CD14-positive monocyte (primary cell): ENCODE data around the gene ASTN2. TPM values are rescaled to one million over a fixed set of nuclear protein-coding genes. Genes with fewer than 3 reads are reported as not detected.

ENCODE experiments used
- DNase-seq, 3 donors: peaks; one replicate each; pipeline ENCODE4 v3.0.0-alpha.2; 2011 to 2022
- H2AFZ ChIP-seq: 2 replicates; pipeline ENCODE4 v1.6.0; 2012; ENCODE audit warnings: mild to moderate bottlenecking, low read depth, low read length, inconsistent platforms; ENCODE audit not compliant: insufficient read depth, poor library complexity, severe bottlenecking
- H3K27ac ChIP-seq, 2 donors: 1 replicate in 1 of 2; 2 replicates in 1 of 2; pipeline ENCODE4 v1.5.1; 2012 to 2013; ENCODE audit warnings: low read length in 2 of 2, control low read depth in 1 of 2, inconsistent platforms in 1 of 2, low read depth in 1 of 2, mild to moderate bottlenecking in 1 of 2
- H3K27me3 ChIP-seq, 2 donors: one replicate each; pipeline versions ENCODE4 v1.6.0 to v1.6.1; 2011 to 2013; ENCODE audit warnings: low read length in 2 of 2; ENCODE audit not compliant: control insufficient read depth in 2 of 2, insufficient read depth in 2 of 2
- H3K36me3 ChIP-seq, 2 donors: replicated peaks in 1 of 2; 1 replicate in 1 of 2; 2 replicates in 1 of 2; pipeline versions ENCODE4 v1.5.1 to v1.6.1; 2012 to 2013; ENCODE audit warnings: low read length in 2 of 2, control low read depth in 1 of 2, inconsistent platforms in 1 of 2, mild to moderate bottlenecking in 1 of 2; ENCODE audit not compliant: insufficient read depth in 2 of 2, control insufficient read depth in 1 of 2
- H3K4me1 ChIP-seq, 2 donors: 1 replicate in 1 of 2; 2 replicates in 1 of 2; pipeline versions ENCODE4 v1.5.1 to v1.6.1; 2012 to 2013; ENCODE audit warnings: low read length in 2 of 2, control low read depth in 1 of 2, inconsistent platforms in 1 of 2, mild to moderate bottlenecking in 1 of 2, moderate library complexity in 1 of 2; ENCODE audit not compliant: insufficient read depth in 2 of 2, control insufficient read depth in 1 of 2
- H3K4me2 ChIP-seq: replicated peaks from 2 replicates; pipeline ENCODE3; 2012; ENCODE audit warnings: low read length, moderate library complexity, mild to moderate bottlenecking; ENCODE audit not compliant: poor library complexity, severe bottlenecking; ENCODE audit errors: extremely low read depth
- H3K4me3 ChIP-seq, 3 experiments: fragments of 200-600 bp in 1 of 3; sonication (generic) in 1 of 3; replicated peaks in 1 of 3; 1 replicate in 2 of 3; 2 replicates in 1 of 3; pipeline ENCODE4 v1.5.1; 2011 to 2013; ENCODE audit warnings: low read length in 3 of 3, mild to moderate bottlenecking in 3 of 3, control low read depth in 2 of 3, low read depth in 2 of 3, inconsistent platforms in 1 of 3, moderate library complexity in 1 of 3
- H3K79me2 ChIP-seq: 2 replicates; pipeline ENCODE4 v1.6.0; 2012; ENCODE audit warnings: mild to moderate bottlenecking, control low read depth, inconsistent platforms, low read length, moderate library complexity; ENCODE audit not compliant: insufficient read depth
- H3K9ac ChIP-seq: 2 replicates; pipeline ENCODE4 v1.6.0; 2017; ENCODE audit warnings: low read length, mild to moderate bottlenecking; ENCODE audit not compliant: insufficient read depth, poor library complexity, severe bottlenecking
- H3K9me3 ChIP-seq, 2 donors: replicated peaks in 1 of 2; 1 replicate in 1 of 2; 2 replicates in 1 of 2; pipeline versions ENCODE4 v1.5.1 to v1.6.1; 2012 to 2013; ENCODE audit warnings: low read length in 2 of 2, control low read depth in 1 of 2; ENCODE audit not compliant: control insufficient read depth in 1 of 2, insufficient read depth in 1 of 2
- H4K20me1 ChIP-seq: 2 replicates; pipeline ENCODE4 v1.6.0; 2012; ENCODE audit warnings: mild to moderate bottlenecking, low read length, control low read depth, moderate library complexity; ENCODE audit not compliant: insufficient read depth
- H3K27ac Mint-ChIP-seq, 7 donors: one replicate each; pipeline ENCODE4 v1.8.0; 2020; ENCODE audit warnings: mild to moderate bottlenecking in 7 of 7, mixed read lengths in 7 of 7, moderate library complexity in 6 of 7, inconsistent platforms in 2 of 7
- H3K27me3 Mint-ChIP-seq, 3 donors: one replicate each; pipeline ENCODE4 v1.8.0; 2021 to 2022; ENCODE audit warnings: low read depth in 3 of 3, mild to moderate bottlenecking in 3 of 3, mixed read lengths in 3 of 3, moderate library complexity in 3 of 3, inconsistent platforms in 1 of 3
- H3K36me3 Mint-ChIP-seq, 2 donors: one replicate each; pipeline ENCODE4 v1.8.0; 2020; ENCODE audit warnings: mixed read lengths in 2 of 2, inconsistent platforms in 1 of 2, mild to moderate bottlenecking in 1 of 2
- H3K4me1 Mint-ChIP-seq: one replicate; pipeline ENCODE4 v1.8.0; 2020; ENCODE audit warnings: mild to moderate bottlenecking, mixed read lengths
- H3K4me3 Mint-ChIP-seq, 2 donors: one replicate each; pipeline ENCODE4 v1.8.0; 2020; ENCODE audit warnings: mild to moderate bottlenecking in 2 of 2, mixed read lengths in 2 of 2, moderate library complexity in 1 of 2
- H3K9me3 Mint-ChIP-seq, 7 donors: one replicate each; pipeline ENCODE4 v1.8.0; 2020 to 2022; ENCODE audit warnings: mixed read lengths in 7 of 7, mild to moderate bottlenecking in 6 of 7, moderate library complexity in 6 of 7, inconsistent platforms in 2 of 7
- WGBS: methylation state at CpG from one replicate; pipeline ENCODE4 v1.1.5; 2013; ENCODE audit warnings: missing lambda C conversion rate; ENCODE audit not compliant: insufficient coverage; 5-methylcytosine and 5-hydroxymethylcytosine counted together
- intact Hi-C, 2 donors: fragments of 100-400 bp; cut with micrococcal nuclease; formaldehyde crosslinking; loops; one replicate each; pipeline versions ENCODE4 v1.15.0 to v1.15.1; 2023
- polyA plus RNA-seq, 3 donors: library from polyadenylated mRNA; depleted of rRNA in 1 of 3; unstranded in 2 of 3; stranded (reverse) in 1 of 3; fragments of 300-500 nt in 2 of 3; fragments of >200 nt in 1 of 3; fragmentation: Illumina TruSeq in 2 of 3; gene quantifications; 1 replicate in 2 of 3; 2 replicates in 1 of 3; pipeline ENCODE4 v1.2.3, GENCODE V29; 2012 to 2021
- TF ChIP-seq, protein P1 (sequence below): fragments of 200-600 bp; IDR thresholded peaks from one replicate; pipeline ENCODE4 v1.8.0; 2022; ENCODE audit warnings: antibody characterized with exemption, mild to moderate bottlenecking

ASTN2 gene
- polyA plus RNA-seq, 3 donors = not detected

GRCh38 chr9:117409321-117409720 lies 5.5 kb downstream of the ASTN2 start:
- Histone ChIP-seq H3K4me2 (no peak overlapping the region), H3K27me3 (peaks cover 14 to 38% of the 10 kb centered on the region in 2 donors), H3K36me3 (no peaks in the 10 kb centered on the region), H3K9ac (no peak overlapping the region), H3K9me3 (peaks cover 3 to 13% of the 10 kb centered on the region in 2 donors), H2AFZ (no peak overlapping the region), H3K79me2 (no peaks in the 10 kb centered on the region), H4K20me1 (no peaks in the 10 kb centered on the region), H3K27ac (no peak overlapping the region), H3K4me3 (no peak overlapping the region), H3K4me1 (no peaks in the 10 kb centered on the region)
- intact Hi-C loops = loop anchor here in 1 of 2 donors (5.0 kb wide), 1 partner anchor 672 kb away; no protein-coding TSS in a partner anchor
- Mint-ChIP-seq H3K36me3 (no peaks in the 10 kb centered on the region), H3K9me3 (peaks cover 0 to 13% (median 2%) of the 10 kb centered on the region in 7 donors), H3K27me3 (peaks cover 42 to 59% (median 45%) of the 10 kb centered on the region in 3 donors), H3K4me3 (no peak overlapping the region), H3K27ac (no peak overlapping the region), H3K4me1 (no peaks in the 10 kb centered on the region)
- no CpG with 5 or more reads among the region's 5 CpGs for WGBS
- TF ChIP-seq, protein P1, sequence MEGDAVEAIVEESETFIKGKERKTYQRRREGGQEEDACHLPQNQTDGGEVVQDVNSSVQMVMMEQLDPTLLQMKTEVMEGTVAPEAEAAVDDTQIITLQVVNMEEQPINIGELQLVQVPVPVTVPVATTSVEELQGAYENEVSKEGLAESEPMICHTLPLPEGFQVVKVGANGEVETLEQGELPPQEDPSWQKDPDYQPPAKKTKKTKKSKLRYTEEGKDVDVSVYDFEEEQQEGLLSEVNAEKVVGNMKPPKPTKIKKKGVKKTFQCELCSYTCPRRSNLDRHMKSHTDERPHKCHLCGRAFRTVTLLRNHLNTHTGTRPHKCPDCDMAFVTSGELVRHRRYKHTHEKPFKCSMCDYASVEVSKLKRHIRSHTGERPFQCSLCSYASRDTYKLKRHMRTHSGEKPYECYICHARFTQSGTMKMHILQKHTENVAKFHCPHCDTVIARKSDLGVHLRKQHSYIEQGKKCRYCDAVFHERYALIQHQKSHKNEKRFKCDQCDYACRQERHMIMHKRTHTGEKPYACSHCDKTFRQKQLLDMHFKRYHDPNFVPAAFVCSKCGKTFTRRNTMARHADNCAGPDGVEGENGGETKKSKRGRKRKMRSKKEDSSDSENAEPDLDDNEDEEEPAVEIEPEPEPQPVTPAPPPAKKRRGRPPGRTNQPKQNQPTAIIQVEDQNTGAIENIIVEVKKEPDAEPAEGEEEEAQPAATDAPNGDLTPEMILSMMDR = no peak
- no peak for DNase-seq

DNA sequence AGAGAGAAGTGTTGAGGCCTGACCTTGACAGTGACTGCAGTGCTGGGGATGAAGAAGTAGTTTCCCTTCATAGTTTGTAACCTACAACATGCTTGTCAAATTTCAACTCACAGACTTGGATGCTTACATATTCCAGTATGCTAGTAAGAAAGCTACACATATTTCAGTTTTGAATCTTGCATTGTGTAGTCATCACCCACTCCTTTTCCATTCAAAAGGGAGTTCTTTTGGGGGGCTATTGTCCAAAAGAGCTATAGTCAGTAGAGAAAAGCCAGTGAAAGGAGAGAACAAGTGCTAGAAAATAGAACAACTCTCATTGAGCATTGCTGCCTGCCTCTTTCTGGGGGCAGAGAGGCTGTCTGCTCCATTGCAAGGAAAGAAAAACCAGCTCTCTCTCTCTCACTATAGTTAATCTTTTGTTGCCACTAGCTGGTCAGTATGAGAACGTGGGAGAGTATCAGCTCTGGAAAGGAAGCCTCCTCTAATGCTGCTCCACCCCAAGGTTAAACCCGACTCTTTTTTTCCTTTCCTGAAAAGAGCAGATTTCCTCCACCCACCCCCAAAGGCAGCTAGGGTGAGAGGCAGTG lies 7.3 kb downstream of the ASTN2 start:
- Mint-ChIP-seq H3K9me3 (peaks cover 0 to 9% (median 0%) of the 10 kb centered on the region in 7 donors), H3K4me1 (no peaks in the 10 kb centered on the region), H3K36me3 (no peaks in the 10 kb centered on the region), H3K4me3 (no peak overlapping the region), H3K27me3 (peaks cover 32 to 48% (median 34%) of the 10 kb centered on the region in 3 donors), H3K27ac (no peak overlapping the region)
- Histone ChIP-seq H2AFZ (no peak overlapping the region), H4K20me1 (no peaks in the 10 kb centered on the region), H3K27me3 (peaks cover 0 to 20% of the 10 kb centered on the region in 2 donors), H3K4me3 (no peak overlapping the region), H3K4me2 (no peak overlapping the region), H3K4me1 (no peaks in the 10 kb centered on the region), H3K27ac (no peak overlapping the region), H3K79me2 (no peaks in the 10 kb centered on the region), H3K9me3 (peaks cover 3 to 5% of the 10 kb centered on the region in 2 donors), H3K36me3 (no peaks in the 10 kb centered on the region), H3K9ac (no peak overlapping the region)
- DNase-seq = no peak
- intact Hi-C loops = loop anchor here in 1 of 2 donors (5.0 kb wide), 1 partner anchor 670 kb away; no protein-coding TSS in a partner anchor
- TF ChIP-seq, protein P1 = no peak
- no CpG with 5 or more reads among the region's 2 CpGs for WGBS
